HEK293 (cell line): Measurements from ENCODE around the gene NLE1.

Source experiments
- CTCF ChIA-PET: fragments of 350-600 bp; formaldehyde crosslinking; extraction: SDS; loops from one replicate; lab custom pipeline; 2021; ENCODE audit warnings: antibody characterized with exemption; lab: Yijun Ruan, JAX
- POLR2A ChIA-PET: fragments of 300-600 bp; formaldehyde crosslinking; extraction: SDS; loops from one replicate; lab custom pipeline; 2020; ENCODE audit warnings: antibody characterized with exemption, inconsistent platforms; lab: Yijun Ruan, JAX
- H3K27ac ChIP-seq: fragments of 200-500 bp; sonication (Bioruptor generic); 2 replicates; pipeline ENCODE4 v1.5.1; 2014; ENCODE audit warnings: low read depth, low read length, control low read depth, inconsistent platforms; ENCODE audit errors: extremely low read depth
- H3K36me3 ChIP-seq, 2 experiments: fragments of 200-500 bp in 1 of 2; sonication (Bioruptor generic) in 1 of 2; 1 replicate in 1 of 2; 2 replicates in 1 of 2; pipeline ENCODE4 v1.5.1; 2014 to 2017; ENCODE audit warnings: inconsistent platforms in 2 of 2, low read length in 2 of 2; ENCODE audit not compliant: control insufficient read depth in 2 of 2, insufficient read depth in 1 of 2
- H3K4me1 ChIP-seq: fragments of 200-500 bp; sonication (Bioruptor generic); 2 replicates; pipeline ENCODE4 v1.5.1; 2014; ENCODE audit warnings: mild to moderate bottlenecking, low read length, inconsistent platforms; ENCODE audit not compliant: control insufficient read depth, insufficient read depth
- H3K4me3 ChIP-seq: 2 replicates; pipeline ENCODE4 v1.5.1; 2011; ENCODE audit warnings: low read depth, mild to moderate bottlenecking, control low read depth, low read length, moderate library complexity
- H3K9me3 ChIP-seq: fragments of 200-500 bp; sonication (Bioruptor generic); 2 replicates; pipeline ENCODE4 v1.5.1; 2014; ENCODE audit warnings: low read depth, low read length, inconsistent platforms; ENCODE audit not compliant: control insufficient read depth, insufficient read depth
- BCL11B ChIP-seq: fragments of 450-650 bp; formaldehyde crosslinking; IDR thresholded peaks from 2 replicates; pipeline ENCODE4 v1.5.1; 2016; ENCODE audit warnings: low read depth, missing biosample characterization, missing genetic modification characterization
- GLIS1 ChIP-seq: fragments of 450-650 bp; formaldehyde crosslinking; IDR thresholded peaks from 2 replicates; pipeline ENCODE4 v1.5.1; 2016; ENCODE audit warnings: missing biosample characterization, missing genetic modification characterization
- INSM2 ChIP-seq: fragments of 450-650 bp; formaldehyde crosslinking; IDR thresholded peaks from 2 replicates; pipeline ENCODE4 v1.5.1; 2016; ENCODE audit warnings: missing biosample characterization, missing genetic modification characterization
- KLF7 ChIP-seq: fragments of 450-650 bp; formaldehyde crosslinking; IDR thresholded peaks from 2 replicates; pipeline ENCODE4 v1.5.1; 2016; ENCODE audit warnings: missing biosample characterization, missing genetic modification characterization, borderline replicate concordance
- SP7 ChIP-seq: fragments of 450-650 bp; formaldehyde crosslinking; IDR thresholded peaks from 2 replicates; pipeline ENCODE4 v1.5.1; 2016; ENCODE audit warnings: missing biosample characterization, missing genetic modification characterization
- TCF7L2 ChIP-seq: IDR thresholded peaks from 2 replicates; pipeline ENCODE4 v1.6.1; 2011; ENCODE audit warnings: low read depth, mild to moderate bottlenecking, inconsistent platforms, low read length, moderate library complexity, borderline replicate concordance
- YY1 ChIP-seq: fragments of 450-650 bp; formaldehyde crosslinking; IDR thresholded peaks from 2 replicates; pipeline ENCODE4 v1.5.1; 2018; ENCODE audit warnings: missing biosample characterization, missing genetic modification characterization
- ZBTB17 ChIP-seq: fragments of 450-650 bp; formaldehyde crosslinking; IDR thresholded peaks from 2 replicates; pipeline ENCODE4 v1.5.1; 2016; ENCODE audit warnings: missing biosample characterization, missing genetic modification characterization
- ZBTB6 ChIP-seq: fragments of 450-650 bp; formaldehyde crosslinking; IDR thresholded peaks from 2 replicates; pipeline ENCODE4 v1.5.1; 2017; ENCODE audit warnings: missing biosample characterization, missing genetic modification characterization
- ZBTB8A ChIP-seq: fragments of 450-650 bp; formaldehyde crosslinking; IDR thresholded peaks from 2 replicates; pipeline ENCODE4 v1.5.1; 2016; ENCODE audit warnings: missing biosample characterization, missing genetic modification characterization
- ZEB2 ChIP-seq: fragments of 450-650 bp; formaldehyde crosslinking; IDR thresholded peaks from 2 replicates; pipeline ENCODE4 v1.5.1; 2016; ENCODE audit warnings: missing biosample characterization, missing genetic modification characterization
- ZNF146 ChIP-seq: fragments of 450-650 bp; formaldehyde crosslinking; IDR thresholded peaks from 2 replicates; pipeline ENCODE4 v1.5.1; 2016; ENCODE audit warnings: missing biosample characterization, missing genetic modification characterization
- ZNF214 ChIP-seq: fragments of 450-650 bp; formaldehyde crosslinking; IDR thresholded peaks from 2 replicates; pipeline ENCODE4 v1.5.1; 2017; ENCODE audit warnings: missing biosample characterization, mild to moderate bottlenecking, missing genetic modification characterization, borderline replicate concordance
- ZNF302 ChIP-seq: fragments of 450-650 bp; formaldehyde crosslinking; IDR thresholded peaks from 2 replicates; pipeline ENCODE4 v1.5.1; 2016; ENCODE audit warnings: missing biosample characterization, missing genetic modification characterization, low read depth
- ZNF335 ChIP-seq: fragments of 450-650 bp; formaldehyde crosslinking; conservative IDR thresholded peaks from 2 replicates; pipeline ENCODE4 v1.5.1; 2016; ENCODE audit warnings: missing biosample characterization, missing genetic modification characterization
- ZNF37A ChIP-seq: fragments of 450-650 bp; IDR thresholded peaks from 2 replicates; pipeline ENCODE4 v1.5.1; 2018; ENCODE audit warnings: missing biosample characterization, missing genetic modification characterization
- ZNF404 ChIP-seq: fragments of 450-650 bp; formaldehyde crosslinking; IDR thresholded peaks from 2 replicates; pipeline ENCODE4 v1.5.1; 2017; ENCODE audit warnings: missing biosample characterization, missing genetic modification characterization
- ZNF433 ChIP-seq: fragments of 450-650 bp; formaldehyde crosslinking; IDR thresholded peaks from 2 replicates; pipeline ENCODE4 v1.5.1; 2016; ENCODE audit warnings: missing biosample characterization, missing genetic modification characterization, low read depth
- ZNF48 ChIP-seq: fragments of 450-650 bp; formaldehyde crosslinking; IDR thresholded peaks from 2 replicates; pipeline ENCODE4 v1.5.1; 2016; ENCODE audit warnings: missing biosample characterization, missing genetic modification characterization
- ZNF544 ChIP-seq: fragments of 450-650 bp; formaldehyde crosslinking; IDR thresholded peaks from 2 replicates; pipeline ENCODE4 v1.5.0; 2017; ENCODE audit warnings: missing biosample characterization, missing genetic modification characterization
- ZNF561 ChIP-seq: fragments of 450-650 bp; IDR thresholded peaks from 2 replicates; pipeline ENCODE4 v1.5.1; 2018; ENCODE audit warnings: missing biosample characterization, missing genetic modification characterization, borderline replicate concordance
- ZNF626 ChIP-seq: fragments of 450-650 bp; sonication (Bioruptor Pico); formaldehyde crosslinking; IDR thresholded peaks from 2 replicates; pipeline ENCODE4 v1.5.1; 2018; ENCODE audit warnings: missing biosample characterization, missing genetic modification characterization, inconsistent platforms
- ZNF629 ChIP-seq: fragments of 450-650 bp; formaldehyde crosslinking; IDR thresholded peaks from 2 replicates; pipeline ENCODE4 v1.5.1; 2017; ENCODE audit warnings: missing biosample characterization, missing genetic modification characterization
- ZNF639 ChIP-seq: fragments of 450-650 bp; formaldehyde crosslinking; IDR thresholded peaks from 2 replicates; pipeline ENCODE4 v1.5.1; 2016; ENCODE audit warnings: missing biosample characterization, missing genetic modification characterization
- ZNF664 ChIP-seq: fragments of 450-650 bp; formaldehyde crosslinking; IDR thresholded peaks from 2 replicates; pipeline ENCODE4 v1.5.1; 2016; ENCODE audit warnings: missing biosample characterization, missing genetic modification characterization
- ZNF677 ChIP-seq: fragments of 450-650 bp; IDR thresholded peaks from 2 replicates; pipeline ENCODE4 v1.5.0; 2018; ENCODE audit warnings: missing biosample characterization, mild to moderate bottlenecking, missing genetic modification characterization, moderate library complexity
- ZNF792 ChIP-seq: fragments of 450-650 bp; formaldehyde crosslinking; IDR thresholded peaks from 2 replicates; pipeline ENCODE4 v1.5.1; 2016; ENCODE audit warnings: missing biosample characterization, missing genetic modification characterization
- TF ChIP-seq, protein P1 (sequence below): fragments of 450-650 bp; formaldehyde crosslinking; IDR thresholded peaks from 2 replicates; pipeline ENCODE4 v1.5.1; 2016; ENCODE audit warnings: missing biosample characterization, missing genetic modification characterization, borderline replicate concordance
- TF ChIP-seq, protein P2 (sequence below): sonication (generic); formaldehyde crosslinking; IDR thresholded peaks from 2 replicates; pipeline ENCODE4 v1.8.1; 2022; ENCODE audit warnings: mild to moderate bottlenecking, moderate library complexity, missing genetic modification reagents
- TF ChIP-seq, protein P3 (sequence below): fragments of 450-650 bp; formaldehyde crosslinking; IDR thresholded peaks from 2 replicates; pipeline ENCODE4 v1.5.1; 2016; ENCODE audit warnings: missing biosample characterization, missing genetic modification characterization

NLE1 gene

DNA sequence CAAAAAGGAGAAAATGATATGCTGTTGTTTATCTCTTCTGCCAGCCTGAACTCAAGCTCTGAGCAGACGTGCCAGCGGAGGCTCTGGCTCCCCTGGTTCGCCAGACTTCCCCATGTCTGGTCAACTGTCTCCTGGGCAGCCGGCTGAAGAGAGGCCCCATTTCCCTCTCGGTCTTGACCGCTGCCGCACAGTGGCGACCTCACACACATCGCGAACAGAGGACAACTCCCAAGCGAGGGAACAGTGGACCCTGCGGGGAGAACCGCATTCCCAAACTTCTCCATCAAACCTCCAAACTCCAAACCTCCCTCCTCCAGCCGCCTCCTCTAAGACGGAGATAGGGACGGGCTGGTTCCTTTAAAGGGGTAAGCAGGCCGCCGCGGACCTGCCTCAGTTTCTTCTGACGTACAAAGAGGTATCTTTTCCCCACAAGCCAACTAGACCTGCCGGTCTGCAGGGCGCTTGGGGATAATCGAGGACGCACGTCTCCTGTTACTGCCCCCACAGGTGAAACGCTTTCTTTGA lies 53.7 kb downstream of the NLE1 start (continued):
- TF ChIP-seq, protein P1, sequence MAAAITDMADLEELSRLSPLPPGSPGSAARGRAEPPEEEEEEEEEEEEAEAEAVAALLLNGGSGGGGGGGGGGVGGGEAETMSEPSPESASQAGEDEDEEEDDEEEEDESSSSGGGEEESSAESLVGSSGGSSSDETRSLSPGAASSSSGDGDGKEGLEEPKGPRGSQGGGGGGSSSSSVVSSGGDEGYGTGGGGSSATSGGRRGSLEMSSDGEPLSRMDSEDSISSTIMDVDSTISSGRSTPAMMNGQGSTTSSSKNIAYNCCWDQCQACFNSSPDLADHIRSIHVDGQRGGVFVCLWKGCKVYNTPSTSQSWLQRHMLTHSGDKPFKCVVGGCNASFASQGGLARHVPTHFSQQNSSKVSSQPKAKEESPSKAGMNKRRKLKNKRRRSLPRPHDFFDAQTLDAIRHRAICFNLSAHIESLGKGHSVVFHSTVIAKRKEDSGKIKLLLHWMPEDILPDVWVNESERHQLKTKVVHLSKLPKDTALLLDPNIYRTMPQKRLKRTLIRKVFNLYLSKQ (tag by site-specific recombination) = no peak
- no peak for TF ChIP-seq ZBTB8A
- TF ChIP-seq ZEB2 = 0 out of 2 replicates have a peak, but pooled peaks have one; percentile 19

DNA sequence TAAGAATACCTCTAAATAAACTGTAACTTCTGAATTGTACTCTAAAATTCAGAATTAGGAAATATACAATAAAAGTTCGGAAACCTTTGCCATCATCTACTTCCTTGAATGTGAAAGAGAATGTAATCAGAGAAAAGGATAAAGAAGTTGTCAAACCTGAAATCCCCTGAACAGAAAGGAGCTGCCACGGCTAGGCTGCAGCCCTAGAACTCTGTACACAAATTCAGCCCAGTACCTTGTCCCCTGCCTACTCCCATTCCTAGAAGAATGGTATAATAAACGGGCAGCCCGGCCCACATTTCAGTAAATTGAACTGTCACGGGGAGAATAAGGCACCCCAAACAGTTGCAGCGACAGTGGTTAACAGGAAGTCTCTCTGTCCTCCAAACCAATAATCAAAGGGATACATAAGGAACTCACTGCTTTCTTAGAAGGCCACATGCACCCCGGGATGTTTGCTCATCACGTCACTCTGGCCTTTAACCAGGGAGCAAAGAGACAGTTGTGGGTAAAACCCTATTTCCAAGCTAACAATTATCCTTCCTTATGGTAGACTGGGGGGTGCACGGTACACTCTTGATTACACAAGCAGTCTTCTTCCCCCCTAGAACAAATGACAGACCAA lies 54.3 kb downstream of the NLE1 start:
- Histone ChIP-seq H3K9me3 (no peaks in the 10 kb centered on the region), H3K4me3 (peak overlapping the region; percentile 56), H3K27ac (peak overlapping the region; percentile 81), H3K36me3 (no peaks in the 10 kb centered on the region; a peak in 1 of 3 replicates), H3K4me1 (peaks cover 7% of the 10 kb centered on the region)
- ChIA-PET CTCF (interaction anchor here (0.6 to 1.4 kb wide), 8 partner anchors 17 to 464 kb away, joined by 3 to 9 read pairs (median 4); partner anchors contain the start of gene NLE1), POLR2A (interaction anchor here (0.6 to 1.8 kb wide), 2 partner anchors 24 to 47 kb away, joined by 4 to 6 read pairs (median 5); partner anchors contain the start of gene RFFL)
- no peak for TF ChIP-seq BCL11B (tag by site-specific recombination)
- no peak for TF ChIP-seq INSM2 (tag by site-specific recombination)
- TF ChIP-seq ZNF146 (tag by site-specific recombination) = no peak
- TF ChIP-seq, protein P2, sequence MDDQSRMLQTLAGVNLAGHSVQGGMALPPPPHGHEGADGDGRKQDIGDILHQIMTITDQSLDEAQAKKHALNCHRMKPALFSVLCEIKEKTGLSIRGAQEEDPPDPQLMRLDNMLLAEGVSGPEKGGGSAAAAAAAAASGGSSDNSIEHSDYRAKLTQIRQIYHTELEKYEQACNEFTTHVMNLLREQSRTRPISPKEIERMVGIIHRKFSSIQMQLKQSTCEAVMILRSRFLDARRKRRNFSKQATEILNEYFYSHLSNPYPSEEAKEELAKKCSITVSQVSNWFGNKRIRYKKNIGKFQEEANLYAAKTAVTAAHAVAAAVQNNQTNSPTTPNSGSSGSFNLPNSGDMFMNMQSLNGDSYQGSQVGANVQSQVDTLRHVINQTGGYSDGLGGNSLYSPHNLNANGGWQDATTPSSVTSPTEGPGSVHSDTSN (CRISPR knock-in tag) = no peak
- no peak for TF ChIP-seq ZNF48 (tag by site-specific recombination)
- TF ChIP-seq YY1 = no peak
- TF ChIP-seq ZNF544 (tag by site-specific recombination) = no peak
- TF ChIP-seq ZNF561 = no peak
- no peak for TF ChIP-seq ZNF404 (tag by site-specific recombination)
- TF ChIP-seq ZNF629 = 0 out of 2 replicates have a peak, but pooled peaks have one; percentile 39
- TF ChIP-seq SP7 = peak; percentile 83
- TF ChIP-seq ZNF792 = no peak
- TF ChIP-seq ZBTB6 (tag by site-specific recombination) = no peak
- no peak for TF ChIP-seq ZNF37A (tag by site-specific recombination)
- 0 out of 2 replicates have a peak, but pooled peaks have one; percentile 45 for TF ChIP-seq ZBTB17
- no peak for TF ChIP-seq ZNF335 (tag by site-specific recombination)
- no peak for TF ChIP-seq ZNF214 (tag by site-specific recombination)
- no peak for TF ChIP-seq ZNF639 (tag by site-specific recombination)
- TF ChIP-seq, protein P3, sequence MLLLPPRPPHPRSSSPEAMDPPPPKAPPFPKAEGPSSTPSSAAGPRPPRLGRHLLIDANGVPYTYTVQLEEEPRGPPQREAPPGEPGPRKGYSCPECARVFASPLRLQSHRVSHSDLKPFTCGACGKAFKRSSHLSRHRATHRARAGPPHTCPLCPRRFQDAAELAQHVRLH (tag by site-specific recombination) = no peak
- no peak for TF ChIP-seq ZNF626
- no peak for TF ChIP-seq ZNF433 (tag by site-specific recombination)
- TF ChIP-seq TCF7L2 = no peak
- TF ChIP-seq ZNF664 (tag by site-specific recombination) = no peak
- TF ChIP-seq KLF7 (tag by site-specific recombination) = no peak
- TF ChIP-seq ZNF302 = no peak
- 0 out of 2 replicates have a peak, but pooled peaks have one; percentile 8 for TF ChIP-seq GLIS1
- TF ChIP-seq ZNF677 (tag by site-specific recombination) = no peak
- TF ChIP-seq ZBTB8A = no peak
